HCT116 (cell line): ENCODE data around the gene DUSP3. TPM values are rescaled to one million over a fixed set of nuclear protein-coding genes. Genes with fewer than 3 reads are reported as not detected.

Experiments
- ATAC-seq: fragments of 200-7000 bp; cut with Tn5 transposase; 2 replicates; pipeline ENCODE4 v1.9.1; 2020; ENCODE audit warnings: mild to moderate bottlenecking, moderate library complexity
- Bru-seq: library from RNA; stranded (reverse); fragments of 400-500 nt; gene quantifications from one replicate; lab custom pipeline; 2021; lab: Mats Ljungman, UMichigan
- BruChase-seq, 2 experiments: library from RNA; stranded (reverse); fragments of 400-500 nt; gene quantifications; one replicate each; lab custom pipeline; 2021; lab: Mats Ljungman, UMichigan
- BruUV-seq: library from RNA; stranded (reverse); fragments of 400-500 nt; replicated peaks from 2 replicates; lab custom pipeline; 2021; lab: Mats Ljungman, UMichigan
- CTCF ChIA-PET: fragments of 300-600 bp; sonication (Branson Sonifier 250); formaldehyde crosslinking; loops from one replicate; lab custom pipeline; 2021; ENCODE audit warnings: antibody characterized with exemption; lab: Charles Lee
- POLR2A ChIA-PET: fragments of 300-600, 350-600 bp; sonication (Branson Sonifier 250); formaldehyde crosslinking; loops from one replicate; lab custom pipeline; 2021; ENCODE audit warnings: antibody characterized with exemption; lab: Charles Lee
- RAD21 ChIA-PET, 2 experiments: fragments of 300-600 bp; sonication (Branson Sonifier 250); formaldehyde crosslinking; loops; one replicate each; lab custom pipeline; 2023; ENCODE audit warnings: low total read pairs in 2 of 2; ENCODE audit not compliant: uncharacterized antibody in 2 of 2, unreplicated experiment in 2 of 2, low non-redundant PET in 1 of 2; lab: Charles Lee
- DNase-seq: peaks from one replicate; pipeline ENCODE4 v3.0.0-alpha.2; 2010; ENCODE audit warnings: low read depth, low spot score
- H2AFZ ChIP-seq: fragments of 200-600 bp; shearing (Covaris generic), sonication (generic); 2 replicates; pipeline ENCODE4 v1.6.1; 2017; ENCODE audit warnings: low read depth, mixed run types, mixed read lengths, antibody characterized with exemption, low read length; ENCODE audit not compliant: poor library complexity, severe bottlenecking
- H3K27ac ChIP-seq: 2 replicates; pipeline ENCODE4 v1.5.1; 2012; ENCODE audit warnings: low read depth, low read length
- H3K27me3 ChIP-seq: fragments of 200-600 bp; sonication (generic); 2 replicates; pipeline ENCODE4 v1.6.1; 2016; ENCODE audit warnings: mixed run types, low read length, mixed read lengths; ENCODE audit not compliant: insufficient read depth
- H3K36me3 ChIP-seq, 2 experiments: fragments of 200-500 bp in 1 of 2; fragments of 200-600 bp in 1 of 2; sonication (Bioruptor generic) in 1 of 2; sonication (generic) in 1 of 2; 2 replicates each; pipeline versions ENCODE4 v1.5.1 to v1.6.1; 2014 to 2016; ENCODE audit warnings: low read length in 2 of 2, inconsistent platforms in 1 of 2, mixed read lengths in 1 of 2, mixed run types in 1 of 2; ENCODE audit not compliant: insufficient read depth in 2 of 2, control insufficient read depth in 1 of 2
- H3K4me1 ChIP-seq, 2 experiments: fragments of 200-600 bp in 1 of 2; sonication (generic) in 1 of 2; 2 replicates each; pipeline versions ENCODE4 v1.5.1 to v1.6.1; 2012 to 2017; ENCODE audit warnings: low read length in 2 of 2, inconsistent platforms in 1 of 2, mild to moderate bottlenecking in 1 of 2, mixed read lengths in 1 of 2, mixed run types in 1 of 2, moderate library complexity in 1 of 2; ENCODE audit not compliant: insufficient read depth in 2 of 2, control insufficient read depth in 1 of 2
- H3K4me2 ChIP-seq: fragments of 200-600 bp; sonication (generic); 2 replicates; pipeline ENCODE4 v1.6.1; 2017; ENCODE audit warnings: mixed run types, low read length, mixed read lengths
- H3K4me3 ChIP-seq, 2 experiments: fragments of 200-600 bp in 1 of 2; sonication (generic) in 1 of 2; replicated peaks in 1 of 2; 2 replicates each; pipeline ENCODE4 v1.5.1; 2011 to 2016; ENCODE audit warnings: low read length in 2 of 2, control low read depth in 1 of 2, low read depth in 1 of 2, mild to moderate bottlenecking in 1 of 2, mixed read lengths in 1 of 2, mixed run types in 1 of 2
- H3K79me2 ChIP-seq: fragments of 200-600 bp; sonication (generic); 2 replicates; pipeline ENCODE4 v1.6.1; 2017; ENCODE audit warnings: mild to moderate bottlenecking, mixed run types, low read length, moderate library complexity, mixed read lengths; ENCODE audit not compliant: insufficient read depth
- H3K9ac ChIP-seq: fragments of 200-600 bp; sonication (generic); 2 replicates; pipeline ENCODE4 v1.6.1; 2016; ENCODE audit warnings: low read length, mixed read lengths
- H3K9me2 ChIP-seq: fragments of 200-600 bp; sonication (generic), shearing (Covaris generic); 2 replicates; pipeline ENCODE4 v1.6.1; 2017; ENCODE audit warnings: mixed run types, mild to moderate bottlenecking, moderate library complexity; ENCODE audit not compliant: insufficient read depth
- H3K9me3 ChIP-seq, 2 experiments: fragments of 200-500 bp in 1 of 2; fragments of 200-600 bp in 1 of 2; sonication (Bioruptor generic) in 1 of 2; sonication (generic) in 1 of 2; 2 replicates each; pipeline ENCODE4 v1.6.1; 2014 to 2017; ENCODE audit warnings: low read length in 2 of 2, mixed read lengths in 2 of 2, inconsistent platforms in 1 of 2, low read depth in 1 of 2, mild to moderate bottlenecking in 1 of 2, mixed run types in 1 of 2, moderate library complexity in 1 of 2; ENCODE audit not compliant: control insufficient read depth in 1 of 2, insufficient read depth in 1 of 2
- H4K20me1 ChIP-seq: fragments of 200-600 bp; sonication (generic), shearing (Covaris generic); 2 replicates; pipeline ENCODE4 v1.6.1; 2017; ENCODE audit warnings: mixed run types, mild to moderate bottlenecking, moderate library complexity; ENCODE audit not compliant: insufficient read depth
- ELF1 ChIP-seq: IDR thresholded peaks from 2 replicates; pipeline ENCODE4 v1.6.1; 2012; ENCODE audit warnings: low read depth, borderline replicate concordance
- EZH2phosphoT487 ChIP-seq: fragments of 200-600 bp; IDR thresholded peaks from 2 replicates; pipeline ENCODE4 v1.6.1; 2018; ENCODE audit warnings: antibody characterized with exemption, borderline replicate concordance
- POLR2A ChIP-seq: IDR thresholded peaks from 2 replicates; pipeline ENCODE4 v1.7.0; 2011; ENCODE audit warnings: borderline replicate concordance; ENCODE audit not compliant: insufficient read depth, insufficient read length; ENCODE audit errors: extremely low read depth
- POLR2AphosphoS5 ChIP-seq: IDR thresholded peaks from 2 replicates; pipeline ENCODE4 v1.6.1; 2011; ENCODE audit warnings: mild to moderate bottlenecking, low read depth, low read length, moderate library complexity
- RAD21 ChIP-seq: IDR thresholded peaks from 2 replicates; pipeline ENCODE4 v1.6.1; 2012; ENCODE audit warnings: low read depth, mild to moderate bottlenecking
- SIN3A ChIP-seq: IDR thresholded peaks from 2 replicates; pipeline ENCODE4 v1.6.1; 2012; ENCODE audit warnings: low read depth
- SP1 ChIP-seq: IDR thresholded peaks from 2 replicates; pipeline ENCODE4 v1.6.1; 2012; ENCODE audit warnings: low read depth
- YY1 ChIP-seq: IDR thresholded peaks from 2 replicates; pipeline ENCODE4 v1.6.1; 2011; ENCODE audit warnings: low read length, low read depth, moderate library complexity, mild to moderate bottlenecking; ENCODE audit not compliant: insufficient replicate concordance; ENCODE audit errors: extremely low read depth
- ZFX ChIP-seq: fragments of 450-650 bp; IDR thresholded peaks from 2 replicates; pipeline ENCODE4 v1.6.1; 2017
- intact Hi-C: fragments of 100-400 bp; cut with micrococcal nuclease; formaldehyde crosslinking; loops from 2 replicates; pipeline ENCODE4 v1.10.0; 2022
- long read RNA-seq: library from polyadenylated mRNA; unstranded; transcript quantifications from one replicate; pipeline ENCODE4 v2.0.0, GENCODE V29; 2021; ENCODE audit not compliant: unreplicated experiment
- polyA plus RNA-seq: library from polyadenylated mRNA; unstranded; fragments of >200 nt; gene quantifications from 2 replicates; pipeline ENCODE4 v1.2.1, GENCODE V29; 2012; ENCODE audit warnings: missing spikeins
- total RNA-seq: library from RNA; stranded (reverse); gene quantifications from one replicate; pipeline ENCODE4 v1.2.1, GENCODE V29; 2021; ENCODE audit not compliant: unreplicated experiment
- TF ChIP-seq, protein P1 (sequence below): IDR thresholded peaks from 2 replicates; pipeline ENCODE4 v1.6.1; 2012
- TF ChIP-seq, protein P2 (sequence below): IDR thresholded peaks from 2 replicates; pipeline ENCODE4 v1.6.1; 2012

The DUSP3 gene
- total RNA-seq, result 29.6 TPM
- 17.9 and 19.8 TPM in 2 replicates for polyA plus RNA-seq
- Bru-seq, nascent RNA, result percentile 81 among the genes with signal in this experiment
- BruChase-seq, experiment 1, labeled RNA remaining after a 6-hour chase, result percentile 93 among the genes with signal in this experiment
- percentile 92 among the genes with signal in this experiment for BruChase-seq, experiment 2, labeled RNA remaining after a 2-hour chase
- long read RNA-seq, full-length matches to known transcripts, result 9 of 26 reads
- long read RNA-seq, partial matches to known transcripts, result 2 of 26 reads
- long read RNA-seq, other reads (novel, unspliced or antisense), result 15 of 26 reads

DNA sequence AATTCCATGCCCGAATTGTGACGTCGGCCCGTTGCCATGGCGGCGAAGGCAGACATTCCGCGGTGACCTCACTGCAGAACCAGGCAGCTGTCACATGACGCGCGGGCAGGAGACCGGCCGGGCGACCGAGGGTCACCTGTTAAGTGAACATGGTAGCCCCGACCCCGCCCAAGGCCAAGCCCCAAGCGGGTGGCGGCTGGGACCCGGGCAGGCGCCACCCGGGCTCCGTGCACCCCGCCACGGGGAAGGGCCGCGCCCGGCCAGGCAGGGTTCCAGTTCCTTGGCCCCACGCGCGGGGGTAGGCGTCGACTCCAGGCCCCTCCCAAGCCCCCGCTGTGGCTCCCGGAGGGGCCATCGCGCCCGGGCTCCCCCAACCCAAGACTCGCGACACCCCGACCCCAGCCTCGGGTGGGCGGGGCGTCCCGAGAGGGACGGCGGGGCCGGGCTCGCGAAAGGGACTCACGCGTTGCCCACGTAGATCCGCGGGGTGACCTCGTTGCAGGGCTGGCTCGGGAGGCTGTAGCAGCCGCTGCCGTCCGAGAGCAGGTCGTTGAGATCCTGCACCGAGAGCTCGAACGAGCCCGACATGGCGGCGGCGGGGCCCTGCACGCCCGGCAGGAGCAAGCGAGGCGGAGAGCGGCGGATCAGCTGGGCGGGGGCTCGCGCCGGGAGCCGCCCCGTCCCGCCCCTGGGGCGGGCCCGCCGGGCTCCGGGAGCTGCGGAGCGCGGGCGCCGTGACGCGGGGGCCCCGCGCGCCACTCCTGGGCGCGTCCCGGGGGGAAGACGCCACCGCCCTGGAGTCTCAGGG, at the start of gene DUSP3:
TSS of gene DUSP3 (minus strand) at position 641 of the 808 bp plus-strand sequence. CDS start at position 588, 53 bp downstream.
- peak within 1 kb of the TSS; percentile 84 for H3K4me2 ChIP-seq
- ATAC-seq (peak; percentile 90), DNase-seq (peak; percentile 81)
- H3K27me3 ChIP-seq, result no peaks in the 10 kb centered on the region
- BruUV-seq, result no TSS peak
- peaks cover 5 to 17% of the 10 kb centered on the region in 2 experiments; a peak in 3 of 4 replicates for H3K36me3 ChIP-seq
- H3K9me3 ChIP-seq, result no peaks in the 10 kb centered on the region
- peak within 1 kb of the TSS; percentile 97 for H3K9ac ChIP-seq
- TF ChIP-seq POLR2A, result peak; percentile 63
- peak; percentile 74 for TF ChIP-seq YY1
- peak; percentile 65 for TF ChIP-seq SP1
- TF ChIP-seq ELF1, result no peak
- TF ChIP-seq SIN3A, result peak; percentile 75
- no peak for TF ChIP-seq RAD21
- TF ChIP-seq EZH2phosphoT487, result no peak
- peak; percentile 85 for TF ChIP-seq POLR2AphosphoS5
- TF ChIP-seq, protein P1, sequence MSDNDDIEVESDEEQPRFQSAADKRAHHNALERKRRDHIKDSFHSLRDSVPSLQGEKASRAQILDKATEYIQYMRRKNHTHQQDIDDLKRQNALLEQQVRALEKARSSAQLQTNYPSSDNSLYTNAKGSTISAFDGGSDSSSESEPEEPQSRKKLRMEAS, result no peak; the same call in 1 of the 2 replicates
- TF ChIP-seq ZFX, result peak; percentile 54; the same call in 1 of the 2 replicates
- TF ChIP-seq, protein P2, sequence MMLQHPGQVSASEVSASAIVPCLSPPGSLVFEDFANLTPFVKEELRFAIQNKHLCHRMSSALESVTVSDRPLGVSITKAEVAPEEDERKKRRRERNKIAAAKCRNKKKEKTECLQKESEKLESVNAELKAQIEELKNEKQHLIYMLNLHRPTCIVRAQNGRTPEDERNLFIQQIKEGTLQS, result no peak
- peak within 1 kb of the TSS; percentile 78 to 81 for H3K4me3 ChIP-seq
- CTCF ChIA-PET, result interaction anchor here (1.6 to 2.4 kb wide), 2 partner anchors 12 to 68 kb away, joined by 6 to 12 read pairs; no protein-coding TSS in a partner anchor
- H3K4me1 ChIP-seq, result peaks cover 7 to 13% of the 10 kb centered on the region in 2 experiments; a peak in 3 of 4 replicates
- H3K79me2 ChIP-seq, result peaks cover 30% of the 10 kb centered on the region
- no peaks in the 10 kb centered on the region for H4K20me1 ChIP-seq
- H3K9me2 ChIP-seq, result no peaks in the 10 kb centered on the region
- RAD21 ChIA-PET, result no interaction called here
- peak within 1 kb of the TSS; percentile 71 for H2AFZ ChIP-seq
- peak within 1 kb of the TSS; percentile 87 for H3K27ac ChIP-seq
- intact Hi-C loops, result loop anchor here (2.0 kb wide), 1 partner anchor 54 kb away; the partner anchor contains the start of gene MPP3
- POLR2A ChIA-PET, result interaction anchor here (1.5 kb wide), 1 partner anchor 78 kb away, joined by 3 read pairs; no protein-coding TSS in a partner anchor
